Glutamatergic neuron (in vitro differentiated cells): ENCODE results near the gene GNG7. TPM values are rescaled to one million over a fixed set of nuclear protein-coding genes. Genes with fewer than 3 reads are reported as not detected.
A peak's percentile ranks its signal among the peaks of the same experiment; 100 is the strongest.
"Not testable (repeated sequence)": the region's sequence is repeated elsewhere in the genome, so short reads cannot be mapped to it uniquely, and the experiment has no call there.

ENCODE experiments used
- DNase-seq: peaks from one replicate; pipeline ENCODE4 v3.0.0; 2022
- H3K27ac Mint-ChIP-seq: one replicate; pipeline ENCODE4 v1.8.0; 2020; ENCODE audit warnings: mild to moderate bottlenecking, mixed read lengths, inconsistent platforms; ENCODE audit not compliant: unreplicated experiment
- H3K27me3 Mint-ChIP-seq: one replicate; pipeline ENCODE4 v1.8.0; 2020; ENCODE audit warnings: mild to moderate bottlenecking, moderate library complexity, mixed read lengths, inconsistent platforms; ENCODE audit not compliant: unreplicated experiment
- H3K36me3 Mint-ChIP-seq: one replicate; pipeline ENCODE4 v1.8.0; 2020; ENCODE audit warnings: mild to moderate bottlenecking, mixed read lengths, inconsistent platforms; ENCODE audit not compliant: unreplicated experiment
- H3K4me1 Mint-ChIP-seq: one replicate; pipeline ENCODE4 v1.8.0; 2020; ENCODE audit warnings: mild to moderate bottlenecking, low read depth, mixed read lengths, inconsistent platforms; ENCODE audit not compliant: unreplicated experiment
- H3K4me3 Mint-ChIP-seq: one replicate; pipeline ENCODE4 v1.8.0; 2020; ENCODE audit warnings: mild to moderate bottlenecking, mixed read lengths, inconsistent platforms; ENCODE audit not compliant: unreplicated experiment
- H3K9me3 Mint-ChIP-seq: one replicate; pipeline ENCODE4 v1.8.0; 2020; ENCODE audit warnings: mild to moderate bottlenecking, moderate library complexity, mixed read lengths, inconsistent platforms; ENCODE audit not compliant: unreplicated experiment
- CTCF ChIP-seq: fragments of 200-600 bp; sonication (generic); IDR thresholded peaks from one replicate; pipeline ENCODE4 v1.5.0; 2021; ENCODE audit not compliant: partially characterized antibody, unreplicated experiment
- total RNA-seq: library from RNA; stranded (reverse); fragmentation: NEBNext Ultra II Directional; extraction: Animal tissue kit (Norgen Biotek cat#: 25700); gene quantifications from one replicate; pipeline ENCODE4 v1.2.1, GENCODE V29; 2021; ENCODE audit not compliant: unreplicated experiment

The GNG7 gene
- total RNA-seq, 1 donor from 2014 or later, result 8.0 TPM

- H3K36me3 Mint-ChIP-seq, result peaks cover 10% of the 10 kb centered on the region
- no peak overlapping the region for H3K27ac Mint-ChIP-seq
- no peaks in the 10 kb centered on the region for H3K4me1 Mint-ChIP-seq
Observed at GRCh38 chr19:2534423-2535013, 168.0 kb downstream of the GNG7 start.

GRCh38 chr19:2533686-2534422 lies 168.6 kb downstream of the GNG7 start:
- DNase-seq, result no peak
- no peaks in the 10 kb centered on the region for H3K4me1 Mint-ChIP-seq
- H3K27me3 Mint-ChIP-seq, result peaks cover 3% of the 10 kb centered on the region
- H3K36me3 Mint-ChIP-seq, result peaks cover 10% of the 10 kb centered on the region
- H3K9me3 Mint-ChIP-seq, result peaks cover 9% of the 10 kb centered on the region
- no peak overlapping the region for H3K4me3 Mint-ChIP-seq
- no peak for TF ChIP-seq CTCF
- no peak overlapping the region for H3K27ac Mint-ChIP-seq

More at GRCh38 chr19:2534423-2535013, 168.0 kb downstream of the GNG7 start:
- TF ChIP-seq CTCF, result no peak
- Mint-ChIP-seq H3K27me3 (peaks cover 3% of the 10 kb centered on the region), H3K9me3 (peaks cover 9% of the 10 kb centered on the region), H3K4me3 (no peak overlapping the region)
- DNase-seq, result no peak

- no peak overlapping the region for H3K4me3 Mint-ChIP-seq
- H3K4me1 Mint-ChIP-seq, result no peaks in the 10 kb centered on the region
Observed at GRCh38 chr19:2533072-2533425, 169.4 kb downstream of the GNG7 start.

GRCh38 chr19:2532252-2533071 lies 170.0 kb downstream of the GNG7 start:
- no peak for TF ChIP-seq CTCF
- Mint-ChIP-seq H3K36me3 (peaks cover 10% of the 10 kb centered on the region), H3K27me3 (peaks cover 3% of the 10 kb centered on the region), H3K4me1 (no peaks in the 10 kb centered on the region), H3K27ac (no peak overlapping the region), H3K9me3 (peaks cover 10% of the 10 kb centered on the region), H3K4me3 (no peak overlapping the region)
- DNase-seq, result no peak

More at GRCh38 chr19:2533072-2533425, 169.4 kb downstream of the GNG7 start:
- peaks cover 10% of the 10 kb centered on the region for H3K36me3 Mint-ChIP-seq
- DNase-seq, result no peak
- H3K27ac Mint-ChIP-seq, result no peak overlapping the region
- peaks cover 3% of the 10 kb centered on the region for H3K27me3 Mint-ChIP-seq
- peaks cover 10% of the 10 kb centered on the region for H3K9me3 Mint-ChIP-seq
- TF ChIP-seq CTCF, result no peak

- H3K27ac Mint-ChIP-seq, result peak overlapping the region; percentile 43
- H3K36me3 Mint-ChIP-seq, H3K9me3 Mint-ChIP-seq, H3K4me1 Mint-ChIP-seq, H3K27me3 Mint-ChIP-seq, DNase-seq, H3K4me3 Mint-ChIP-seq: not testable (repeated sequence)
Observed at GRCh38 chr19:2529942-2530341, 172.6 kb downstream of the GNG7 start.
